ENCODE measurements around the gene KRT77. TPM values are rescaled to one million over a fixed set of nuclear protein-coding genes. Genes with fewer than 3 reads are reported as not detected.

The KRT77 gene
- total and polyA plus RNA-seq, 4 donors, result not detected

DNA sequence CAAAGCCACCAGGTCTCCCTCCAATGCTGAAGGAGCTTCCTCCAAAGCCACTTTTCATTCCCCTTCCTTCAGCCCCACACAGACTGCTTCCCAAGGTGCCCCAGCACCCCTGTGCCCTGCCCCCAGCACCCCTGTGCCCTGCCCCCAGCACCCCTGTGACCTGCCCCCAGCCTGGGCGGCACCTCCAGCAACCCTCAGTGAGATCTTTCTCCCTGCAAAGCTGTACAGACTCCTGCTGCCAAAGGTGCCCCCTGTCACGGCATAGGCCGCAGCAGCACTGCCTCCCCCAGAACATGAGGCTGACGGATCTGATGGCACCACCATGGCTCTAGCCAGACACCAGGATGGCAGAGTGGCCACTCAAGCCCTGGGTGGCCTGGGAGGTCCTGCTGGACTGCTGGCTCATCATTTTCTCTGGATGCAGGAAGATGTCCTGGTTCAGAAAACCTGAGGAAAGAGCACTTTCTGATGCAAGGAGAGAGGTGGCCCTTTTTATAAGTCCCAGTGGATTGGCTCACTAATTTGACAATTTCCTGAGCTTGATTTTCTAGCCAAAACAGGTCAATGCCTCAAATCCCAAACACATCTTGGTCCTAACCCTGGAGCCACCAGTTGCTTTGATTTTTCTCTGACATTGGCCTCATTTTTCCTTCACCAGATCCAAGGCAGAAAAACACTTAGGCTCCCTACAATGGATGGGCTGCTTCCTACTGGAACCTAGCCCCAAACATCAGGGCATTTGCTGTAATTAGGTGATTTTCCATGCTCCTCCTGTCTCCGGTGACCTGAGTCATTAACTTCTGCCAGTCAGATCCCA is 32.7 kb upstream of the KRT77 start:
- no peak overlapping the region for H3K9ac ChIP-seq (ENCODE audit: insufficient read depth in 1 of 2, low read length in 2 of 2)
- H3K4me1 ChIP-seq (ENCODE audit: control insufficient read depth in 5 of 5, insufficient read depth in 5 of 5, low read length in 5 of 5), result no peaks in the 10 kb centered on the region
- no peak for ATAC-seq (ENCODE audit: insufficient read depth, low FRiP score)
- no peaks in the 10 kb centered on the region for H3K36me3 ChIP-seq (ENCODE audit: control insufficient read depth in 4 of 4, insufficient read depth in 4 of 4, low read length in 4 of 4)
- 76 to 82% methylated on average over 5 of the region's 5 CpGs for WGBS, 2 donors
- H3K4me3 ChIP-seq, result no peak overlapping the region
- peaks cover 0 to 9% (median 0%) of the 10 kb centered on the region in 4 donors for H3K9me3 ChIP-seq (ENCODE audit: control insufficient read depth in 4 of 4, insufficient read depth in 3 of 4, low read length in 3 of 4)
- no peak overlapping the region for H3K27ac ChIP-seq (ENCODE audit: low read depth in 1 of 2, low read length in 1 of 2)
- H3K27me3 ChIP-seq (ENCODE audit: control insufficient read depth in 3 of 3, insufficient read depth in 3 of 3, low read length in 2 of 3), result peaks cover 0 to 4% (median 3%) of the 10 kb centered on the region in 3 donors
- TF ChIP-seq CTCF (IDR thresholded peaks at IDR 0.05; ENCODE audit: control extremely low read depth, extremely low read depth), result no peak
- no peak for DNase-seq

DNA sequence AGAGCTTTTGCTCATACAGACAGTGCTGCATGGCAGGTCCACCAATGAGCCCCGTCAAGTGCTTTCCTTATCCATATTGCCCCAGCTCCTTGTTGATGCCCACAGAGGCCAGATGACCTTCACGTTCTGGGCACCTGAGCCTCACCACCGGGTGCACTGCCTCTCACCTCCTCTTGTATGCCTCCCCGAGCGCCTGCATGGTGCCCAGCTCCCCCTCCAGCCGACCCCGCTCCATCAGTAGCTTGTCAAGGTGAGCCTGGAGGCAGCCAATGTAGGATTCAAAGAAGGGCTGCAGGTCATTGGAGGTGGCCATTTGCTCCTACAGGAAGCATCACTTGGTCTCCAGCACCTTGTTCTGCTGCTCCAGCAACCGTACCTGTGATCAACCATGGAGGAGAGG is 31.8 kb upstream of the KRT77 start:
- no peak for DNase-seq
- TF ChIP-seq CTCF (IDR thresholded peaks at IDR 0.05; ENCODE audit: control extremely low read depth, extremely low read depth), result no peak
- ATAC-seq (ENCODE audit: insufficient read depth, low FRiP score), result no peak
- Histone ChIP-seq H3K9ac (ENCODE audit: insufficient read depth in 1 of 2, low read length in 2 of 2) (no peak overlapping the region), H3K4me1 (ENCODE audit: control insufficient read depth in 5 of 5, insufficient read depth in 5 of 5, low read length in 5 of 5) (no peaks in the 10 kb centered on the region), H3K4me3 (no peak overlapping the region), H3K36me3 (ENCODE audit: control insufficient read depth in 4 of 4, insufficient read depth in 4 of 4, low read length in 4 of 4) (no peaks in the 10 kb centered on the region), H3K27me3 (ENCODE audit: control insufficient read depth in 3 of 3, insufficient read depth in 3 of 3, low read length in 2 of 3) (peaks cover 0 to 4% (median 3%) of the 10 kb centered on the region in 3 donors), H3K9me3 (ENCODE audit: control insufficient read depth in 4 of 4, insufficient read depth in 3 of 4, low read length in 3 of 4) (peaks cover 0 to 9% (median 0%) of the 10 kb centered on the region in 4 donors), H3K27ac (ENCODE audit: low read depth in 1 of 2, low read length in 1 of 2) (no peak overlapping the region)
- WGBS, 2 donors, result 71 to 83% methylated on average over 8 of the region's 8 CpGs

DNA sequence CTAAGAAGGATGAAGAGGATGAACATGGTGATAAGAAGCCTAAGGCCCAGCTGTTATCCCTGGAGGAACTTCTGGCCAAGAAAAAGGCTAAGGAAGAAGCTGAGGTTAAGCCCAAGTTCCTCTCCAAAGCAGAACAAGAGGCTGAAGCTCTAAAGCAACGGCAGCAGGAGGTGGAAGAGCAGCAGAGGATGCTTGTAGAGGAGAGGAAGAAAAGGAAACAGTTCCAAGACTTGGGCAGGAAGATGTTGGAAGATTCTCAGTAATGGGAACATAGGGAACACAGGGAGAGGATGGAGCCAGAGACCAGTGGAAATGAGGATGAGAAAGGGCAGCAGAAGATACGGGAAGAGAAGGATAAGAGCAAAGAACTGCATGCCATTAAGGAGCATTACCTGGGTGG is 27.5 kb upstream of the KRT77 start:
- ATAC-seq (ENCODE audit: insufficient read depth, low FRiP score) (no peak), DNase-seq (no peak)
- H3K4me3 ChIP-seq, result no peak overlapping the region
- H3K27me3 ChIP-seq (ENCODE audit: control insufficient read depth in 3 of 3, insufficient read depth in 3 of 3, low read length in 2 of 3), result peaks cover 0 to 8% (median 2%) of the 10 kb centered on the region in 3 donors
- TF ChIP-seq CTCF (IDR thresholded peaks at IDR 0.05; ENCODE audit: control extremely low read depth, extremely low read depth), result no peak
- H3K27ac ChIP-seq (ENCODE audit: low read depth in 1 of 2, low read length in 1 of 2), result no peak overlapping the region
- WGBS, 2 donors, result 67 to 75% methylated on average over 2 of the region's 2 CpGs
- H3K9ac ChIP-seq (ENCODE audit: insufficient read depth in 1 of 2, low read length in 2 of 2), result no peak overlapping the region
- H3K9me3 ChIP-seq (ENCODE audit: control insufficient read depth in 4 of 4, insufficient read depth in 3 of 4, low read length in 3 of 4), result peaks cover 0 to 9% (median 0%) of the 10 kb centered on the region in 4 donors
- no peaks in the 10 kb centered on the region for H3K36me3 ChIP-seq (ENCODE audit: control insufficient read depth in 4 of 4, insufficient read depth in 4 of 4, low read length in 4 of 4)
- H3K4me1 ChIP-seq (ENCODE audit: control insufficient read depth in 5 of 5, insufficient read depth in 5 of 5, low read length in 5 of 5), result no peaks in the 10 kb centered on the region

Measured in lung (tissue), 12 donors.